GM20000 (cell line): ENCODE data around the gene CXADR.

ENCODE experiments used
- DNase-seq: peaks from one replicate; pipeline ENCODE4 v3.0.0; 2012; ENCODE audit warnings: low spot score
- TF ChIP-seq, protein P1 (sequence below): IDR thresholded peaks from 2 replicates; pipeline ENCODE4 v1.5.1; 2012; ENCODE audit warnings: mild to moderate bottlenecking, control low read depth; ENCODE audit errors: extremely low read depth, missing control alignments

Gene CXADR

DNA sequence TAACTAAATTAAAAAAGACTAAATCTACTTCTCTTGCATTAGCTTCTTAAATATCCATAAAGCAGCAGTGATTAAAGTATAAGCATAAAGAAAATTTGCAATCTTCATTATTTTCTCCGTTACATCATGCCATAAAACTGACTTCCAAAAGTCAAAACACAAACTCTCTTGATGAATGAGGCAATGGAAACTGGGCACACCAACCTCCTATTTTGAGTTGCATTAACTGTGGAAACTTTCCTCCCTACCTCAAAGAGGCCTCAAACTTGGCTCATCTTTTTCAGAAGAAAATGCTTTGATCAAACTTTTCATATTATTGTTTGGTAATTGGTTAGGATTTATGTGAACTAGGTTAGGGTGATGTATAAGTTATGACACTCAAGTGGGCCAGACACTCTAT, 104.0 kb downstream of the CXADR start:
- no peak for DNase-seq
- TF ChIP-seq, protein P1, sequence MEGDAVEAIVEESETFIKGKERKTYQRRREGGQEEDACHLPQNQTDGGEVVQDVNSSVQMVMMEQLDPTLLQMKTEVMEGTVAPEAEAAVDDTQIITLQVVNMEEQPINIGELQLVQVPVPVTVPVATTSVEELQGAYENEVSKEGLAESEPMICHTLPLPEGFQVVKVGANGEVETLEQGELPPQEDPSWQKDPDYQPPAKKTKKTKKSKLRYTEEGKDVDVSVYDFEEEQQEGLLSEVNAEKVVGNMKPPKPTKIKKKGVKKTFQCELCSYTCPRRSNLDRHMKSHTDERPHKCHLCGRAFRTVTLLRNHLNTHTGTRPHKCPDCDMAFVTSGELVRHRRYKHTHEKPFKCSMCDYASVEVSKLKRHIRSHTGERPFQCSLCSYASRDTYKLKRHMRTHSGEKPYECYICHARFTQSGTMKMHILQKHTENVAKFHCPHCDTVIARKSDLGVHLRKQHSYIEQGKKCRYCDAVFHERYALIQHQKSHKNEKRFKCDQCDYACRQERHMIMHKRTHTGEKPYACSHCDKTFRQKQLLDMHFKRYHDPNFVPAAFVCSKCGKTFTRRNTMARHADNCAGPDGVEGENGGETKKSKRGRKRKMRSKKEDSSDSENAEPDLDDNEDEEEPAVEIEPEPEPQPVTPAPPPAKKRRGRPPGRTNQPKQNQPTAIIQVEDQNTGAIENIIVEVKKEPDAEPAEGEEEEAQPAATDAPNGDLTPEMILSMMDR, result no peak

DNA sequence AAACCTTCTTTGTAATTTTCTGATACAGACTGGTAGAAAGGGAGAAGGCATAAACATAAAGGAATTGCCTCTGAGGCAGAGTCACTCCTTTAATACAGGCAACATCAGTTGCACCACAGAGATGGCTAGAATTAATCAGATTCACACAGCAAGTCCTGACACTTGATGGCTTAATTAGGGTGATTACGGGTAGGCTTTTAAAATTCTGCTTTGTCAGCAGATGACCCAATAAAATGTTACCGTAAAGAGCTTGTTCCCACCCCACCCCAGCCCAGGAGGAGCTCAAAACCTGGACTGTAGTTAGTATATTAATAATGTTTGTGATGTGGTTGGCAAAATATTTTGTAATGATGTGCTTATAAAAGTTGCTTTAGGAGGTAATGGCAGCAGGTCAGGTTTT, 109.2 kb downstream of the CXADR start:
- no peak for DNase-seq

DNA sequence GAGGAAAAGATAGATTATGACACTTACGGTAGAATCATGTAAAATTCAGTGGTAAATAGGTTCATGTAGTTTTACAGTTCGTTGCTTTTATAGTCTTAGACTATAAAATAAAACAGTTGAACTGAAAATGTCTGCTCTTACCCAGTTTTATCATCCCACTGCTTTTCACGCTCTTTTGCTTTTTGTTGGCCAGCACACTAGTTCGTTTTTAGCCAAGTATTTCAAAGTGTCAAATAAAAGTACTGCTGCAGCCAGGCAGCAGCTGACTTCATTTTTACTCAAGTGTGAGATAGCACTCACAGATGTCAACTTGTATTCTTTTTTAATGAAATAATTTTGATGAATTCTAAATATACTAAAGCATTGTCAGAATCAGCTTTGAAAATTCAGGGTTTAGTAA, 118.4 kb downstream of the CXADR start:
- no peak for DNase-seq
- TF ChIP-seq, protein P1, result no peak

More for the DNA sequence above, 109.2 kb downstream of the CXADR start:
- TF ChIP-seq, protein P1, result no peak

GRCh38 chr21:17636711-17637110, 123.9 kb downstream of the CXADR start:
- TF ChIP-seq, protein P1, result no peak
- no peak for DNase-seq

- TF ChIP-seq, protein P1, result no peak
- DNase-seq, result no peak
Measured at GRCh38 chr21:17640821-17641220, 128.0 kb downstream of the CXADR start.
